HUES64 (cell line): ENCODE results near the gene ACADM.
"Not testable (repeated sequence)": the region's sequence is repeated elsewhere in the genome, so short reads cannot be mapped to it uniquely, and the experiment has no call there.

Experiments
- H3K27ac ChIP-seq: 2 replicates; pipeline ENCODE4 v1.7.0; 2013; ENCODE audit warnings: low read depth, low read length, inconsistent platforms
- H3K27me3 ChIP-seq: 2 replicates; pipeline ENCODE4 v1.6.1; 2013; ENCODE audit warnings: mild to moderate bottlenecking, low read length; ENCODE audit not compliant: insufficient read depth
- H3K36me3 ChIP-seq: 2 replicates; pipeline ENCODE4 v1.6.1; 2013; ENCODE audit warnings: mild to moderate bottlenecking, low read length; ENCODE audit not compliant: insufficient read depth
- H3K4me1 ChIP-seq: 2 replicates; pipeline ENCODE4 v1.6.1; 2013; ENCODE audit warnings: mild to moderate bottlenecking, low read length, moderate library complexity; ENCODE audit not compliant: insufficient read depth
- H3K4me3 ChIP-seq: 2 replicates; pipeline ENCODE4 v1.5.1; 2013; ENCODE audit warnings: mild to moderate bottlenecking, low read length, moderate library complexity
- H3K9ac ChIP-seq: 2 replicates; pipeline ENCODE4 v1.6.1; 2013; ENCODE audit warnings: mild to moderate bottlenecking, low read depth, low read length
- H3K9me3 ChIP-seq: 2 replicates; pipeline ENCODE4 v1.6.1; 2013; ENCODE audit warnings: low read depth, low read length; ENCODE audit not compliant: insufficient read depth
- WGBS: fragments of 150-250, 120-280 bp; methylation state at CpG from one replicate; pipeline ENCODE4 v1.1.7; 2013; ENCODE audit warnings: missing lambda C conversion rate; 5-methylcytosine and 5-hydroxymethylcytosine counted together

Gene ACADM

DNA sequence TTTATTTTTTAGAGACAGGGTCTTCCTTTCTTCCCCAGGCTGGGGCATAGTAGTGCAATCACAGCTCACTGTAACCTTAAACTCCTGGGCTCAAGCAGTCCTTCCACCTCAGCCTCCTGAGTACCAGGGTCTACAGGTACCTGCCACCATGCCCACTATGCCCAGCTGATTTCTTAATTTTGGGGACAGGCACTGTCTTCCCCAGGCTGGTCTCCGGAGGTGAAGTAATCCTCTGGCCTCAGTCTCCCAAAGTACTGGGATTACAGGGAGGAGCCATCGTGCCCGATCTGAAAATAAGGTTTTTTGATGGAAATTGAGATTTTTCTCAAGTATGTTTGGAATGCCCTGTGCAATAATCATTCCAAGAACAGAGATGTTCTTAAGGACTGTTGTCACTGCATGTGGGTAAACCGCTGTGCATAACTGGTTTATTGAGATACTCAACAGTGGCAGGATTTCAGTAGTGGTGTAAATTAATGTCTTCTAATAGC lies 71.2 kb downstream of the ACADM start:
- Histone ChIP-seq H3K9me3 (no peaks in the 10 kb centered on the region), H3K36me3 (peaks cover 69% of the 10 kb centered on the region), H3K27ac (no peak overlapping the region)

DNA sequence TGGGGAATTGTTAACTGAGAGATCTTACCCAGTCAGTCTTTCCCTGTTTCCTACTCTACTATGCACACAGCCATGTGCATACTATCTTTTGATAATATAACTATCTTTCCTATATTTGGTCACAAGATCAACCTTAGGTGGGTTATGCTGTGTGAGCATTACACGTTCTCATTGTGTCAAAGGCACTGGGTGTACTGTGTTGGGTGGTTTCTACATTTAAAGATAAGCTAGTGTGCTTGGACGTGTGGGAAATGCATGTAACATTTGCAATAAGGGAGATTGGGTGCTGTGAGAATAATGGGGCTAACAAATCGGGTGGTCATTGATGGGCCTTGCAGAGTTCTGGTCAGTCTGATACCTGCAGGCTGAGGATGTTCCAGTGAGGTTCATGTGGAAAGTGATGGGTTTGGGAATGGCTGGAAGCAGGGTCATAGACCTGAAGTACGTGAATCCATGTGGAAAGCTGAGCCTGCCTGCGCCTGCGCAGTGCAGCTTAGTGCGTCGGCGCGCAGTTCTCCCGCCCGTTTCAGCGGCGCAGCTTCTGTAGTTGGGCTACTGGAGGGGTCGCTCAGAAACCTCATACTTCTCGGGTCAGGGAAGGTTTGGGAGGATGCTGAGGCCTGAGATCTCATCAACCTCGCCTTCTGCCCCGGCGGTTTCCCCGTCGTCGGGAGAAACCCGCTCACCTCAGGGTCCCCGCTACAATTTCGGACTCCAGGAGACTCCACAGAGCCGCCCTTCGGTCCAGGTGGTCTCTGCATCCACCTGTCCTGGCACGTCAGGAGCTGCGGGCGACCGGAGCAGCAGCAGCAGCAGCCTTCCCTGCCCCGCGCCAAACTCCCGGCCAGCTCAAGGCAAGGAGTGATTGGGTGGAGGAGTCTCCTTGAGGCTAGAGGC lies 72.1 kb downstream of the ACADM start, which contains the start of gene MSH4:
MSH4 (plus strand) TSS at position 507 of the 897 bp plus-strand sequence; CDS start at position 611, 104 bp downstream.
- Histone ChIP-seq H3K36me3 (peaks cover 61% of the 10 kb centered on the region), H3K27me3 (no peaks in the 10 kb centered on the region), H3K4me1 (no peaks in the 10 kb centered on the region), H3K27ac (no peak within 1 kb of the TSS), H3K9ac (no peak within 1 kb of the TSS), H3K9me3 (no peaks in the 10 kb centered on the region), H3K4me3 (no peak within 1 kb of the TSS)
- WGBS, result 94% methylated on average over 34 of the region's 34 CpGs

More for the DNA sequence above, 71.2 kb downstream of the ACADM start:
- Histone ChIP-seq H3K4me3 (no peak overlapping the region), H3K27me3 (no peaks in the 10 kb centered on the region), H3K4me1 (no peaks in the 10 kb centered on the region), H3K9ac (no peak overlapping the region)
- 93% methylated on average over 4 of the region's 4 CpGs for WGBS

DNA sequence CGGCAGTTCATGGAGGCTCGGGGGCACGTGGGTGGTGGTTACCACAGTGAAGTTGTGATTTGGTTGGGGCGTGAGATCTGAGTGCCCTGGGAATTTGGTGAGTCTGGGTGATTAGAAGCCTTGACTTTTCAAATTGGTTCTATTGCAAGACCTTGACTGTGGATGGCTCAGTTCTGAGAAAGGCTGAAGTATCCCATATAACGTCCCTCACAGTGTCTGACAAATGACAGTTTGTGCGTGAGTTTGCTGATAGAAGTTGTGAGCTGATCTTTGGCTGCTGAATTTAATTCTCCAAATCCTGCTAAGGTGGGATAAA lies 72.7 kb downstream of the ACADM start:
- H3K9ac ChIP-seq, result no peak overlapping the region
- H3K9me3 ChIP-seq, result no peaks in the 10 kb centered on the region
- peaks cover 54% of the 10 kb centered on the region for H3K36me3 ChIP-seq
- H3K4me3 ChIP-seq, result no peak overlapping the region
- 90% methylated on average over 6 of the region's 6 CpGs for WGBS
- H3K27ac ChIP-seq, result no peak overlapping the region
- no peaks in the 10 kb centered on the region for H3K4me1 ChIP-seq
- no peaks in the 10 kb centered on the region for H3K27me3 ChIP-seq

DNA sequence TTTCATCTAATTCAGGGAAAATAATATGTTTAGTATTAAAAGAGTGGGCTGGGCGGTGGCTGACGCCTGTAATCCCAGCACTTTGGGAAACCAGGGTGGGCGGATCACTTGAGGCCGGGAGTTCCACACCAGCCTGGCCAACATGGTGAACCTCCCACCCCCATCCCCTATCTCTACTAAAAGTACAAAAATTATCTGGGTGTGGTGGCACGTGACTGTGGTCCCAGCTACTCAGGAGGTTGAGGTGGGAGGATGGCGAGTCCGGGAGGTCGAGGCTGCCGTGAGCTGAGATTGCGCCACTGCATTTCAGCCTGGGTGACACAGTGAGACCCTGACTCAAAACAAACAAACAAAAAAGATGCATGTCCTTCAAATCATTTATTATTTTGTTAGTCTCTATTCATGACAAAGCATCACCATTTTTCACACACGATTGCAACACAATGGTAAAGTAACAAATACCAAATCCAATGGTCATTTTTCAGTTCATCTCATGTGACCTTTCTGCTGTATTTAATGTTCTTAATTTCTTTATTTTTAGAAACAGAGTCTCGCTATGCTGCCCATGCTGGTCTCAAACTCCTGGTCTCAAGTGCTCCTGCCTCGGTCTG lies 73.2 kb downstream of the ACADM start:
- Histone ChIP-seq H3K27ac (no peak overlapping the region), H3K4me3 (no peak overlapping the region), H3K36me3 (peaks cover 50% of the 10 kb centered on the region), H3K9me3 (no peaks in the 10 kb centered on the region), H3K9ac (no peak overlapping the region), H3K27me3 (no peaks in the 10 kb centered on the region), H3K4me1 (no peaks in the 10 kb centered on the region)
- WGBS, result 96% methylated on average over 11 of the region's 13 CpGs

DNA sequence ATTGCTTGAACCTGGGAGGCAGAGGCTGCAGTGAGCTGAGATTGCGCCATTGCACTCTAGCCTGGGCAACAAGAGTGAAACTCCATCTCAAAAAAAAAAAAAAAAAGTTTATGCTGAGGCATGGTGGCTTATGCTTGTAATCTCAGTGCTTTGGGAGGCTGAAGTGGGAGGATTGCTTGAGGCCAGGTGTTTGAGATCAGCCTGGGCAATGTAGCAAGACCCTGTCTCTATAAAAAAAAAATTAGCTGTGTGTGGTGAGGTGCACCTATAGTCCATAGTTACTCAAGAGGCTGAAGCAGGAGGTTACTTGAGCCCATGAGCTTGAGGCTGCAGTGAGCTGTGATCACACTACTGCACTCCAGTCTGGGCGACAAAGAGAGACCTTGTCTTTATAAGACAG lies 77.0 kb downstream of the ACADM start:
- H3K27me3 ChIP-seq, H3K4me1 ChIP-seq, H3K4me3 ChIP-seq, H3K9ac ChIP-seq, H3K9me3 ChIP-seq, H3K27ac ChIP-seq: not testable (repeated sequence)
- WGBS, result 96% methylated on average over 2 of the region's 2 CpGs
- peaks cover 12% of the 10 kb centered on the region for H3K36me3 ChIP-seq

DNA sequence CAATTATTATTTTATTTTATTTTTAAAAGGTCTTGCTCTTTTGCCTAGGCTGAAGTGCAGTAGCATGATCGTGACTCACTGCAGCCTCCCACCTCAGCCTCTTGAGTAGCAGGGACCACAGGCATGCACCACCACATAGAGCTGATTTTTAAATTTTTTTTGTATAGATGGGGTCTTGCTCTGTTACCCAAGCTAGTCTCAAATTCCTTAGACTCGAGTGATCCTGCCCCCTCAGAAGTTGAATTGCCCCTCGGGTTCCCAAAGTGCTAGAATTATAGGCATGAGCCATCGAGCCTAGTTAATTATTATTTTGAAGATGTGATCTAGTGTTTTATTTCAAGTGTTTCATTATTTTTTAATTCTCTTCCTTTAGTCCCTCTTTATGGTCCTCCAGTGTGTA lies 84.4 kb downstream of the ACADM start:
- WGBS, result 85% methylated on average over 4 of the region's 4 CpGs

DNA sequence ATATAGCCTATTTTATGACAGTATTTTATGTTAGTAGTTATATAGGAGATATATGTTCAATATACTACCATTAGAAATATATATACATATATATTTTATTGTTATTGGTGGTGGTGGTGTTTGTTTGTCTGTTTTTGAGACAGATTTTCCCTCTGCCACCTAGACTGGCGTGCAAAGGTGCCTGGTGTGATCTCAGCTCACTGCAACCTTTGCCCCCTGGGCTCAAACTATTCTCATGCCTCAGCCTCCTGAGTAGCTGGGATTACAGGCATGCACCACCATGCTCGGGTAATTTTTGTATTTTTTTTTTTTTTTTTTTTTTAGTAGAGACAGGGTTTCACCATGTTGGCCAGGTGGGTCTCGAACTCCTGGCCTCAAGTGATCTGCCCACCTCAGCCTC lies 85.6 kb downstream of the ACADM start:
- not testable (repeated sequence) for H3K27me3 ChIP-seq, H3K9ac ChIP-seq, H3K4me3 ChIP-seq, H3K9me3 ChIP-seq, H3K36me3 ChIP-seq, H3K4me1 ChIP-seq, H3K27ac ChIP-seq
- WGBS, result 94% methylated on average over 1 of the region's 3 CpGs

More for the DNA sequence above, 84.4 kb downstream of the ACADM start:
- H3K4me1 ChIP-seq, result no peaks in the 10 kb centered on the region
- no peaks in the 10 kb centered on the region for H3K9me3 ChIP-seq
- H3K36me3 ChIP-seq, result no peaks in the 10 kb centered on the region
- no peak overlapping the region for H3K4me3 ChIP-seq
- no peaks in the 10 kb centered on the region for H3K27me3 ChIP-seq
- H3K27ac ChIP-seq, result no peak overlapping the region
- no peak overlapping the region for H3K9ac ChIP-seq

DNA sequence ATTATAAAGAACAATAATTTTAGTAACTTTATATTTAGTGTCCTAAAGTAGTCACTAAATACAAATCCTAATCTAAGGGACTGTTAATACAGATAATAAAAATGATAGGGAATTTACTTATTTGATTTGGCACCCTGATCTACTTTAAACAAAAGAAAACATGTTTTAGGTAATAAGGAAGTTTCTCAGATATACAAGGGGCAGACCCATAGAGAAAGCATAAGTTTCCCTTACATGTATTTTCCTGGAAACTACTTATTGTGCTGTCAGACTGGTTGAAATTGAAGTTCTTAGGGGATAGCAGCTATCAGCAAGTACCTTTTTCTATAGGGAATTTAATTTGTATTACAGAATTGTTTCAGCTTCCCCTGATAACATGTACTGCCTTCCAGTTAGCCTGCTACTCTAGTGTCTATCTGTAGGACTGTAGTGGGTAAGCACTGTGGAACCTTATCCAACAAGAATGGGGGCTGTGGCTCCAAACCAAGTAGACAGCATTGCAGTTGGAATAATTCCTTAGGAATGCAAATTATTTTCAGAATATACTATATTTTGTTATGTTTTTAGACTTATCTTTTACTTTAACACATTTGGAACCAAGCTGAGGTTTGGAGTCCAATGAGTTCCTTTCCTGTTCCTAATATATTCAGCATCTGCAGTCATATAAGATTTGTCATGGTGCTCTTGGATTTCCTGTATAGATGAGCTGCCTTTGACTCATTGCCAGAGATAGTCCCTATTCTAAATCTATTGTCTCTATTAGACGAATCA lies 86.9 kb downstream of the ACADM start:
- WGBS, result 92% methylated on average over 1 of the region's 1 CpG
- Histone ChIP-seq H3K27ac (no peak overlapping the region), H3K4me1 (no peaks in the 10 kb centered on the region), H3K4me3 (no peak overlapping the region), H3K27me3 (no peaks in the 10 kb centered on the region), H3K36me3 (no peaks in the 10 kb centered on the region), H3K9ac (no peak overlapping the region), H3K9me3 (no peaks in the 10 kb centered on the region)

DNA sequence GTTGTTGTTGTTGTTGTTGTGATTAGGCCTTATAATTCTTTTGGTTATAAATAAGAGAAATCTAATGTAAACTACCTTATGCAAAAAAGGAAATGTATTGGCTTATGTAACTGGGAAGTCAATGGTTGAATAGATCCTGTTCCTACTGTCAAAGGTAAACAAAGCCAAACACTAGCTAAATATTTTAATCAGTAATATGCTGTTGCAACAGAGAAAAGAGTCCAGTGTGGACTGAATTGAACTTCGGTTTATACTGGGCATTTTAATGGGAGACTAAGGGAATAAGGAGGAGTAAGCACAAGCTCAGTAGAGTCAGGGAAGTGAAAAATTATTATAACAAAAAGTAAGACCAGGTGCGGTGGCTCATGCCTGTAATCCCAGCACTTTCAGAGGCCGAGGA lies 87.6 kb downstream of the ACADM start:
- H3K4me3 ChIP-seq, result no peak overlapping the region
- no peaks in the 10 kb centered on the region for H3K9me3 ChIP-seq
- H3K27me3 ChIP-seq, result no peaks in the 10 kb centered on the region
- no peaks in the 10 kb centered on the region for H3K4me1 ChIP-seq
- H3K36me3 ChIP-seq, result no peaks in the 10 kb centered on the region
- H3K27ac ChIP-seq, result no peak overlapping the region
- H3K9ac ChIP-seq, result no peak overlapping the region
- 95% methylated on average over 3 of the region's 3 CpGs for WGBS
